ENCODE measurements around the gene PLVAP. TPM values are rescaled to one million over a fixed set of nuclear protein-coding genes. Genes with fewer than 3 reads are reported as not detected.

Gene PLVAP
- total and polyA plus RNA-seq, 9 of the 15 experiments (the other 6 are each of a cell fraction or from before 2014, with no cell fraction given): 0.09 to 0.84 (median 0.51) TPM; not detected in 4

DNA sequence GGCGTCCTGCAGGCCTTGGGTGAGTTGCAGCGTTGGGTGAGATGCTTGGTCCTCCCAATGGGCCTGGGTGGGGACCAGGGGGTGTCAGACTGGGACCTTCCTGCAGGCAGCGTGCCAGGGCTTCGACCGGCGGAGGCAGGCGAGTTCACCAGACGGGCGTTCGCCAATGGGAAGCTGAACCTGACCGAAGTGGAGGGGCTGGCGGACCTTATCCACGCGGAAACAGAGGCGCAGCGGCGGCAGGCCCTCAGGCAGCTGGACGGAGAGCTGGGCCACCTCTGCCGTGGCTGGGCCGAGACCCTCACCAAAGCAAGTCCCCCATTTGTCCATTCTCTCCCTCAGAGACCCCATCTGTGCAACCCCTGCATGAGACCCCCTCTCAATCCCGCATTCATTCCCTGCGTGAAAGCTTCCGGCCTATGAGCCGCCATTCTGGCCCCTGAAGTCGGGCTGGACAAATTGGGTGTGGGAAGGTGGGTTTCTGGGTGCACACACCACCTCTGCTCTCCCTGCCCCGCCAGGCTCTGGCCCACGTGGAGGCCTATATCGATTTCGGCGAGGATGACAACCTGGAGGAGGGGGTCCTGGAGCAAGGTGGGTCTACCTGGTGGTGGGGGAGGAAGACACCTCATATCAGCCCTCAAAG is 38.6 kb downstream of the PLVAP start:
- BruUV-seq (replicated peaks): no TSS peak
- 77% methylated on average over 30 of the region's 30 CpGs for WGBS (ENCODE audit: insufficient coverage, low coverage, missing lambda C conversion rate)
- Histone ChIP-seq H4K20me1 (replicated peaks; ENCODE audit: control insufficient read depth, insufficient read depth, low read length) (no peaks in the 10 kb centered on the region; the same call in 1 of the 2 replicates), H3K79me2 (ENCODE audit: control insufficient read depth, insufficient read depth, low read length) (peaks cover 24% of the 10 kb centered on the region), H2AFZ (ENCODE audit: low read depth, low read length) (0 out of 2 replicates have a peak overlapping the region, but pooled peaks have one; percentile 95), H3K27me3 (ENCODE audit: control insufficient read depth in 2 of 2, insufficient read depth in 2 of 2, low read length in 2 of 2) (no peaks in the 10 kb centered on the region), H3K27ac (ENCODE audit: extremely low read depth, low read depth, low read length) (no peak overlapping the region), H3K9me1 (ENCODE audit: control insufficient read depth, insufficient read depth, low read length) (no peaks in the 10 kb centered on the region), H3K9me3 (replicated peaks; ENCODE audit: control insufficient read depth, insufficient read depth, low read depth, low read length) (no peaks in the 10 kb centered on the region), H3K4me3 (peak overlapping the region; percentile 84), H3K9ac (ENCODE audit: insufficient read depth in 1 of 2, low read depth in 2 of 2, low read length in 2 of 2) (peak overlapping the region; percentile 81 to 90; a peak in 3 of 4 replicates), H3K4me1 (replicated peaks in 1 of 2; ENCODE audit: control insufficient read depth in 2 of 2, insufficient read depth in 2 of 2, low read length in 2 of 2) (peaks cover 18 to 65% of the 10 kb centered on the region in 2 experiments; a peak in 4 of 5 replicates), H3K4me2 (ENCODE audit: insufficient read depth, low read length) (peak overlapping the region; percentile 96), H3K36me3 (ENCODE audit: control insufficient read depth, insufficient read depth, low read length) (peaks cover 24% of the 10 kb centered on the region; the same call in 1 of the 3 replicates)
- ChIA-PET POLR2A (interaction anchor here (0.6 to 0.7 kb wide), 4 partner anchors 67 to 527 kb away, joined by 3 to 8 read pairs (median 3); partner anchors contain the start of gene BST2), CTCF (ENCODE audit: low intra/inter-chr PET ratio) (interaction anchor here (0.5 kb wide), 1 partner anchor 58 kb away, joined by 3 read pairs; no protein-coding TSS in a partner anchor)
- peak in 2 of 4 experiments; percentile 15 to 30 for DNase-seq (ENCODE audit: extremely low read depth in 1 of 4, low spot score in 3 of 4)
- intact Hi-C loops (cut with micrococcal nuclease) (no loop called here), in situ Hi-C loops (cut with MboI) (no loop called here)
- no peak for ATAC-seq
- no peak for FAIRE-seq
- TF ChIP-seq POLR2AphosphoS5 (IDR thresholded peaks at IDR 0.05; ENCODE audit: control insufficient read depth, insufficient read depth, low read depth, low read length) (no peak), NR3C1 (CRISPR knock-in tag; IDR thresholded peaks at IDR 0.05) (0 out of 2 replicates have a peak, but pooled peaks have one; percentile 65), ZBTB7A (IDR thresholded peaks at IDR 0.05; ENCODE audit: borderline replicate concordance, control insufficient read depth, low read depth, low read length) (peak; percentile 47), RBM22 (IDR thresholded peaks at IDR 0.05; ENCODE audit: low read depth, low read length, poor library complexity, severe bottlenecking) (peak; percentile 14), XRCC5 (IDR thresholded peaks at IDR 0.05; ENCODE audit: low read depth, low read length) (peak; percentile 48; the same call in 1 of the 2 replicates), MYBL2 (IDR thresholded peaks at IDR 0.05; ENCODE audit: low read depth) (no peak), MYBL2 (CRISPR knock-in tag; IDR thresholded peaks at IDR 0.05; ENCODE audit: borderline replicate concordance) (peak; percentile 67; the same call in 1 of the 2 replicates)
- TF ChIP-seq, protein P1, sequence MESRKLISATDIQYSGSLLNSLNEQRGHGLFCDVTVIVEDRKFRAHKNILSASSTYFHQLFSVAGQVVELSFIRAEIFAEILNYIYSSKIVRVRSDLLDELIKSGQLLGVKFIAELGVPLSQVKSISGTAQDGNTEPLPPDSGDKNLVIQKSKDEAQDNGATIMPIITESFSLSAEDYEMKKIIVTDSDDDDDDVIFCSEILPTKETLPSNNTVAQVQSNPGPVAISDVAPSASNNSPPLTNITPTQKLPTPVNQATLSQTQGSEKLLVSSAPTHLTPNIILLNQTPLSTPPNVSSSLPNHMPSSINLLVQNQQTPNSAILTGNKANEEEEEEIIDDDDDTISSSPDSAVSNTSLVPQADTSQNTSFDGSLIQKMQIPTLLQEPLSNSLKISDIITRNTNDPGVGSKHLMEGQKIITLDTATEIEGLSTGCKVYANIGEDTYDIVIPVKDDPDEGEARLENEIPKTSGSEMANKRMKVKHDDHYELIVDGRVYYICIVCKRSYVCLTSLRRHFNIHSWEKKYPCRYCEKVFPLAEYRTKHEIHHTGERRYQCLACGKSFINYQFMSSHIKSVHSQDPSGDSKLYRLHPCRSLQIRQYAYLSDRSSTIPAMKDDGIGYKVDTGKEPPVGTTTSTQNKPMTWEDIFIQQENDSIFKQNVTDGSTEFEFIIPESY (CRISPR knock-in tag; IDR thresholded peaks at IDR 0.05): peak; percentile 98
- TF ChIP-seq, protein P2, sequence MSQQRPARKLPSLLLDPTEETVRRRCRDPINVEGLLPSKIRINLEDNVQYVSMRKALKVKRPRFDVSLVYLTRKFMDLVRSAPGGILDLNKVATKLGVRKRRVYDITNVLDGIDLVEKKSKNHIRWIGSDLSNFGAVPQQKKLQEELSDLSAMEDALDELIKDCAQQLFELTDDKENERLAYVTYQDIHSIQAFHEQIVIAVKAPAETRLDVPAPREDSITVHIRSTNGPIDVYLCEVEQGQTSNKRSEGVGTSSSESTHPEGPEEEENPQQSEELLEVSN (IDR thresholded peaks at IDR 0.05; ENCODE audit: borderline replicate concordance in 1 of 2, extremely low read depth in 1 of 2, insufficient read depth in 1 of 2, insufficient read length in 1 of 2, low read depth in 1 of 2, low read length in 1 of 2, poor library complexity in 1 of 2, severe bottlenecking in 1 of 2): no peak

Measured in K562 (cell line).